GM18867 (cell line): ENCODE results near the gene SLC26A5.

Source experiments
- ATAC-seq: cut with Tn5 transposase; IDR thresholded peaks from one replicate; pipeline ENCODE4 v1.9.1; 2021; ENCODE audit warnings: mild to moderate bottlenecking, moderate library complexity; ENCODE audit not compliant: unreplicated experiment

Gene SLC26A5

GRCh38 chr7:103348452-103348851 is 97.6 kb downstream of the SLC26A5 start:
- no peak for ATAC-seq

- ATAC-seq: peak; percentile 64
These were observed 98.3 kb downstream of the SLC26A5 start, which contains the start of gene PSMC2 for GRCh38 chr7:103347507-103348267. Gene PSMC2 (plus strand): TSS chr7:103347643. CDS start chr7:103347712, 69 bp downstream.

GRCh38 chr7:103346396-103346795 is 99.6 kb downstream of the SLC26A5 start:
- no peak for ATAC-seq

GRCh38 chr7:103344453-103345149 is 101.4 kb downstream of the SLC26A5 start, which contains the start of gene DNAJC2:
Gene DNAJC2 (minus strand): TSS chr7:103344767. CDS start chr7:103344622, 145 bp downstream.
- peak; percentile 84 for ATAC-seq

- ATAC-seq: peak; percentile 8
These were observed 102.1 kb downstream of the SLC26A5 start for GRCh38 chr7:103343758-103344452.

- ATAC-seq: no peak
These were observed 102.7 kb downstream of the SLC26A5 start for GRCh38 chr7:103343332-103343731.

- ATAC-seq: no peak
These were observed 104.5 kb downstream of the SLC26A5 start for GRCh38 chr7:103341466-103341865.

GRCh38 chr7:103338864-103339263 is 107.1 kb downstream of the SLC26A5 start:
- no peak for ATAC-seq

- no peak for ATAC-seq
These were observed 109.2 kb downstream of the SLC26A5 start for GRCh38 chr7:103336761-103337160.

GRCh38 chr7:103325744-103326143 is 120.3 kb downstream of the SLC26A5 start:
- ATAC-seq: no peak
